ENCODE results near the gene ARID1A.

The ARID1A gene

GRCh38 chr1:26727476-26727875, 31.7 kb downstream of the ARID1A start:
- no peak for TF ChIP-seq MYC (IDR thresholded peaks at IDR 0.05; ENCODE audit: low read depth, low read length)
- TF ChIP-seq, protein P1, sequence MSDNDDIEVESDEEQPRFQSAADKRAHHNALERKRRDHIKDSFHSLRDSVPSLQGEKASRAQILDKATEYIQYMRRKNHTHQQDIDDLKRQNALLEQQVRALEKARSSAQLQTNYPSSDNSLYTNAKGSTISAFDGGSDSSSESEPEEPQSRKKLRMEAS (IDR thresholded peaks at IDR 0.05; ENCODE audit: low read depth, low read length) = no peak
- TF ChIP-seq CTCF (IDR thresholded peaks at IDR 0.05; ENCODE audit: low read depth, low read length) = no peak
- TF ChIP-seq POLR2A (IDR thresholded peaks at IDR 0.05; ENCODE audit: extremely low read depth, insufficient read length) = no peak
- no peak overlapping the region for H3K4me3 ChIP-seq (ENCODE audit: low read depth, low read length)
- DNase-seq (ENCODE audit: low read depth) = no peak

GRCh38 chr1:26728645-26729044, 32.8 kb downstream of the ARID1A start:
- TF ChIP-seq MYC (IDR thresholded peaks at IDR 0.05; ENCODE audit: low read depth, low read length) (no peak), CTCF (IDR thresholded peaks at IDR 0.05; ENCODE audit: low read depth, low read length) (no peak), POLR2A (IDR thresholded peaks at IDR 0.05; ENCODE audit: extremely low read depth, insufficient read length) (no peak)
- TF ChIP-seq, protein P1 (IDR thresholded peaks at IDR 0.05; ENCODE audit: low read depth, low read length) = no peak
- H3K4me3 ChIP-seq (ENCODE audit: low read depth, low read length) = no peak overlapping the region
- no peak for DNase-seq (ENCODE audit: low read depth)

GRCh38 chr1:26729633-26730032, 33.8 kb downstream of the ARID1A start:
- TF ChIP-seq POLR2A (IDR thresholded peaks at IDR 0.05; ENCODE audit: extremely low read depth, insufficient read length) = no peak
- TF ChIP-seq MYC (IDR thresholded peaks at IDR 0.05; ENCODE audit: low read depth, low read length) = no peak
- TF ChIP-seq, protein P1 (IDR thresholded peaks at IDR 0.05; ENCODE audit: low read depth, low read length) = no peak
- no peak for TF ChIP-seq CTCF (IDR thresholded peaks at IDR 0.05; ENCODE audit: low read depth, low read length)
- DNase-seq (ENCODE audit: low read depth) = no peak
- no peak overlapping the region for H3K4me3 ChIP-seq (ENCODE audit: low read depth, low read length)

GRCh38 chr1:26730695-26731094, 34.9 kb downstream of the ARID1A start:
- no peak for TF ChIP-seq CTCF (IDR thresholded peaks at IDR 0.05; ENCODE audit: low read depth, low read length)
- TF ChIP-seq, protein P1 (IDR thresholded peaks at IDR 0.05; ENCODE audit: low read depth, low read length) = no peak
- no peak for TF ChIP-seq POLR2A (IDR thresholded peaks at IDR 0.05; ENCODE audit: extremely low read depth, insufficient read length)
- TF ChIP-seq MYC (IDR thresholded peaks at IDR 0.05; ENCODE audit: low read depth, low read length) = no peak
- DNase-seq (ENCODE audit: low read depth) = no peak
- H3K4me3 ChIP-seq (ENCODE audit: low read depth, low read length) = no peak overlapping the region

GRCh38 chr1:26731233-26731902, 35.6 kb downstream of the ARID1A start:
- no peak for TF ChIP-seq POLR2A (IDR thresholded peaks at IDR 0.05; ENCODE audit: extremely low read depth, insufficient read length)
- TF ChIP-seq, protein P1 (IDR thresholded peaks at IDR 0.05; ENCODE audit: low read depth, low read length) = no peak
- TF ChIP-seq CTCF (IDR thresholded peaks at IDR 0.05; ENCODE audit: low read depth, low read length) = no peak
- TF ChIP-seq MYC (IDR thresholded peaks at IDR 0.05; ENCODE audit: low read depth, low read length) = no peak
- H3K4me3 ChIP-seq (ENCODE audit: low read depth, low read length) = no peak overlapping the region
- DNase-seq (ENCODE audit: low read depth) = no peak
